HG03521 (cell line): Measurements from ENCODE around the gene IFNAR1.
"Not testable (repeated sequence)": the region's sequence is repeated elsewhere in the genome, so short reads cannot be mapped to it uniquely, and the experiment has no call there.

Experiments
- ATAC-seq: cut with Tn5 transposase; IDR thresholded peaks from one replicate; pipeline ENCODE4 v1.9.1; 2021; ENCODE audit warnings: mild to moderate bottlenecking, moderate library complexity; ENCODE audit not compliant: unreplicated experiment

Gene IFNAR1

DNA sequence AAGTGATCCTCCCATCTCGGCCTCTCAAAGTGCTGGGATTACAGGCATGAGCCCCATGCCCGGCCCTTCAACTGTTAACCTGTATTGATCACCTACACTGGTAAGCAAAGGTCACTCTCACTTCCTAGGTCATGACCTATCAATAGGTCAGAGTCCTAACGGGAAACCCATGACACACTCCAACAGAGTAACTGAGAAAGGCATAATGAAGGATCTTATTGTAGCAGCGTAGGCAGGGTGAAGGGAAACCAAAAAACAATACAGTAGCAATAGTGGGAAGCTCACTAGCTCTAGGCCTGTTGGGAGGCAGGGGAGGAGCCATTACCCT lies 19.5 kb upstream of the IFNAR1 start:
- ATAC-seq = no peak

DNA sequence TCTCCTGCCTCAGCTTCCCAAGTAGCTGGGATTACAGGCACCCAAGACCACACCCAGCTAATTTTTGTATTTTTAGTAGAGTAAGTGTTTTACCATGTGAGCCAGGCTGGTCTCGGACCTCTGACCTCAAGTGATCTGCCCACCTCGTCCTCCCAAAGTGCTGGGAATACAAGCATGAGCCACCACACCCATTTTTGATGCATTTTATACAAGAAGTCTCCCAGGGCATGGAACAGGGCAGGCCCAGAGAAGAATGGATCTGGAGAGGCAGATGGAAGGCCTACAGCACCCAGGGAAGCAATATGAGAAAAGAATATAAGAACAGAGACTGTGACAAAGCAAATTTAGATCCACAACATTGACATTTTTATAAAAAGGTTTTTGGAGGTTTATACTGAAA lies 18.8 kb upstream of the IFNAR1 start:
- ATAC-seq = no peak

DNA sequence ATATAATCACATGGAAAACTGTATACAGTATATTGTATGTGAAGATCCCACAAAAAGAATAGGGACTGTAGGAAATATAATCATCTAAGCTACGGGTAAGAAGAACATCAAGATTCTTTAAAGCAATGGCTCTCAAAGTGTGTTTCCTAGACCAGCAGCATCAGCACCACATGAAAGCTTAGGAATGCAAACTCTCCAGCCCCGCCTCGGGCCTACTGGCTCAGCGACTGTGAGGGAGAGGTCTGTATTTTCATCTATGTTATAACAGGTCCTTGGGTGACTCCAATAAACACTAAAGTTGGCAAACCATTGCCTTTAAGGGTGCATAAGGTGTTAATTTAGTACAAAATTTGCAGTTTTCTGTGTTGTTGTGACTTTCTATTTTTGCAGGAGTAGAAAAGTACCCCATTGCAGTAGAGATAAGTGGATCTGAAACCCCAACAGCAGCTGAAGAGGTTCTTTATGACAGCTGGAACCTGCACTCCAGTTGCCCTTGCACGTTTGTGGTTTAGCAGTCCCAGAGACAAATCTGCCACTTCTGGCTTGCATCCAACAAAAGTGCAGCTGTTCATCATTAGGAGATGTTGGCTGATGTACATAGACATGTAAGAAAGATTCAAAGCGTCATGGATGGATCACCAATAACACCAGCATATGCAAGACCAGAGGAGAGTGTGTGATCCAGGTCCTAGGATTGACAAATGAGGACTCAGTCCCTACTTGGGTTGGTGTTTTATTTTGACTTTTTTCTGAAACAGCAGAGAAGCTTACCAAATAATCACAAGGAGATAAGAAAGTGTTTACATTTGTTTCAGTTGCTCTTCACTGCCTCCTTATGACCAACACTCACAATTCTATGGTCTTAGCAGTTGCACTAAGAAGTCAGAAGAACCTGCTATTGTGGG lies 15.9 kb upstream of the IFNAR1 start:
- ATAC-seq = peak; percentile 88

DNA sequence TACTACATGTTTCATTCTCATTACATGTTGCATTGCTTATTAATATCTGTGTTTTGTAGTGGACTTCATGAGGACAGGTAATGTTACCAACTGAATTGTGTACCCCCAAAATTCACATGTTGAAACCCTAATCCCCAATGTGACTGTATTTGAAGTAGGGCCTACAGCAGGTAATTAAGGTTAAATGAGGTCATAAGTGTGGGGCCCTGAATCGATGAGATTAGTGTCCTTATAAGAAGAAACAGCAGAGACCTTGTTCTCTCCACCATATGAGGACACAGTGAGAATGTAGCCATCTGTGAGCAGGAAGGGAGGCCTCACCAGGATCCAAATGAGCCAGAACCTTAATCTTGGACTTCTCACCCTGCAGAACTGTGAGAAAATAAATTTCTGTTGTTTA lies 15.0 kb upstream of the IFNAR1 start:
- ATAC-seq = no peak

DNA sequence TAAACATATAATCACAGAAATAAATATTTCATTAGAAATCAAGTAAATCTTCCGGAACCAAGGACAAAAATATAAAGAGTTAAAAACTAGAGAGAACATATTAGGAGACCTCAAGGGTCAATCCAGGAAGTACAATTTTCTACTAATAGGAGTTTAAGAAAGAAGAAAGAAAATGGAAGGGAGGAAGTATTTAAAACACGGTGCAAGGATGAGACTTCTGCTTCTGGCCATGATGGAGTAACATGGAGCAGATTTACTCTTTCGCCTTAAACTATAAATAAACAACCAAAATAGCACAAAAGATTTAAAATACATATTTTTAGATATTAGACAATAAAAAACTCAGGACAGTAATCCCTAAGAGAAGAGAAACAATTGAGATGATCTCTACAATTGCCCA lies 12.6 kb upstream of the IFNAR1 start:
- ATAC-seq = no peak

DNA sequence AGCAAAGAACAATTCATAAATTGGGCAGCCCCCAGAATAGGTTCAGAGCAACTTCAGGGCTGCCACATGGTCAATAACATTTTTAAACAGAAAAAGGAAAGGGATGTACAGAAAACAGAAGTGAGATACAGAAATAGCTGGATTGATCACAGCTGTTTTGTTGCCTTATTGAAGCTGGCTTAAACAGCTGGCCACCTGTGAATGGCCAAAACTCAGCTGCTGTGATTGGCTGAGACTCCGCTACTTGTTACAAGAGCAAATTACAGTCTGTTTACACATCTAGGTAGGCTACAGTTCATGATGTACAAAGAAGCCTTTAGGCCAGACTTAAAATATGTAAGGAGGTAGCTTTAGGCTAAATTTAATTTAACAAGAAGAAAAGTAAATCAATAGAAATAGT lies 11.6 kb upstream of the IFNAR1 start:
- no peak for ATAC-seq

DNA sequence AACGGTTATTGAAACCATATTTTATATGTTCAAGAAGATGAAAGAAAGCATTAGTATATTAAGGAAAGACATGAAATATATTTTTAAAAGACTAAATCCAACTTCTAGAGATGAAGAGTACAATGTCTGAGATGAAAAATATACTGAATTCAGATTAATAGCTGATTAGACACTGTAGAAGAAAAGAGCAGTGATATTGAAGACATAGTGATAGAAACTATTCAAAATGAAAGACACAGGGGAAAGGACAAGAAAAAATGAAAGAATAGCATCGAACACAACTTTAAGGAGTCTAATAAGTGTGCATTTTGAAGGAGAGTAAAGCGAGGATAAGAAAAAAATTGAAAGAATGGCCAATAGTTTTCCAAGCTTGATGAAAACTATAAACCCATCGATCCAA lies 11.2 kb upstream of the IFNAR1 start:
- no peak for ATAC-seq

DNA sequence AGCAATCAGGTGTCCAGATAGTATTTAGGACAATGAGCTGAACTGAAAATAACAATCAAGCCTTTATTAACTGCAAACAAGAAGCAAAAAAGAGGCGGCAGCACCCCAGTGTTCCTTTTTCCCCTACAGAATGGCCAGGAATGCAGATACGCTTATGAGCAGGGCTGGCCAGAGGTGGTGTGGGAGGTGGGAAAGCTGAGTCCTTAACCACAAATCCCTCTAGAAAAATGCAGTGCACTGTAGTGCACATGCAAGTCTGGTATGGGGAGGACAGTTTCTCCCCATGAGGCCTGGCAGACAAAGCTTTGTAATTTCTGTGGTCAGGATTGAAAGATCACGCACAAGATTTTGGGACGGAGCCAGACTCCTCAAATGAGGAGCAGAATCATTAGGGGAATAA lies 10.7 kb upstream of the IFNAR1 start:
- ATAC-seq = no peak

DNA sequence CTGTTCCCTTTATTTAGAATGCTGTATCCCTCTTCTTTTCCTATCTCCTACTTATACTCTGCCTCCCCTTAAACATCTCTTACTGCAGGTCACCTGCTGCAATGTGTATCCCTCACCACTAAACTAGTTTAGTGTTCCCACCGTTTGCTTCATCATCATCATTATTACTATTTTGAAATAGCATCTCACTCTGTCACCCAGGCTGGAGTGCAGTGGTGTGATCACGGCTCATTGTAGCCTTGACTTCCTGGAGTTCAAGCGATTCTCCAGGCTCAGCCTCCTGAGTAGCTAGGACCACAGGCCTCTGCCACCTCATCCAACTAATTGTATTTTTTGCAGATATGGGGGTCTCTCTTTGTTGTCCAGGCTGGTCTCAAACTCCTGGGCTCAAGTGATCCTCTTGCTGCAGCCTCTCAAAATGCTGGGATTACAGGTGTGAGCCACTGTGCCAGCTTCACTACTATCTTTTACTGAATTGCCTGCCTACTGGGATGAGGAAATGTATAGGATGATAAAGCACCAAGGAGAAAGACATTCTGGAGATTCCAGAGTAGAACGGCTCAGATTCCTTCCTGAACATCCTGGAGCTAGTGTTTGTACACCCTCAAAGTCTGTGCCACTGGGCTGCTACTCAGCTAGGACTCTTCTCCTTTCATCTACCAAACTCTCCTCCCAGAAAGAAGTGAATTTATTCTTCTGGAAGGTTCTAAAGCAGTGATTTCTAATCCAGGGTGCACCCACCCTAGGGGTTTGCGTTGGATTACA lies 8.6 kb upstream of the IFNAR1 start:
- no peak for ATAC-seq

DNA sequence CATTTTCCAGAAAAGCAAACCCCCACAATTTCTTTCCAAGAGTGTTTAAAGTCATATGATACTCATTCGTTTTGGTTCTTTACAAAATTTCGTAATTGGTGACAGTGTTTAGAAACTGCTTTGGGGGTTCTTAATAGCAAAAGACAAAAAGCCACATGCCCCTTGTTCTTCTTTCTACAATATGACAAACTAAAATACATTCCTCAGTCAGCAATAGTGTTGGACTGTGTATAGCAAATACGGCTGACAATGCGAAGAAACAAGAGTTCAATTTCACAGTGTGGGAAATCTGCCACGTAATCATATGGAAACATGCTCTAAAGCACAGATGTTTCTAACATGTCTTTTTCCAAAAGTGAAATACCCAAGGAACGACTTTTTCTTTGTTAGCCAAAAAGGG lies 7.6 kb upstream of the IFNAR1 start:
- no peak for ATAC-seq

DNA sequence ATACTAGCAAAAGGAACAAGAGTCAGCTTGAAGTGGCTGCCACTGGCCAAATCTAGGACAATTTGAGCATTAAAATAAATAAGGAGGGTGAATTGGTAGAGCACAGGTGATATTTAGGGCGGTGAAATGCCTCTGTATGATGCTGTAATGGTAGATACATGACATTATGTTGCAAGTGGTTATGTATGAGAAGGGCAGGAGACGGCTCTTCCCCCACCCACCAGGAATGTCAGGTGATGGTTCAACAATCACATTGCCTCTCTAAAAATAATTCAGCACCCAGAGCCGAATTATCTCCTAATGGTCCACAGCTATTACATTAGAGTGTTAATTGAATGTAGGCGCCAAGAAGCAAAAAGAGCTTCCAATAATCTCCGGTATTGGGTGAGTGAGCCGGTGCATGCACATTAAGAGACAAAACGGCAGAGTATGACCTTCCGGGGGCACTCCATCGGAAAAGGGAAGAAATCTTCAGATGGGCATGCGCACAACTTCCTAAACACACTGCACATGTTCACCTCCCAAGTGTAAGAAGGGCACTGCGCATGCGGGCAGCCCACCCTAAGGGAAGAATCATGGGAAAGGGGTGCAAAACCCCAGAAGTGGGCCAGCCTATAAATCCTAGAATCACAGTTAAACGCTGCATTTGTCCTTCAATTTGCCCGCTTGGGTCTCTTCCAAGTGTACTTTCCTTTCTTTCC lies 6.8 kb upstream of the IFNAR1 start:
- ATAC-seq = no peak

DNA sequence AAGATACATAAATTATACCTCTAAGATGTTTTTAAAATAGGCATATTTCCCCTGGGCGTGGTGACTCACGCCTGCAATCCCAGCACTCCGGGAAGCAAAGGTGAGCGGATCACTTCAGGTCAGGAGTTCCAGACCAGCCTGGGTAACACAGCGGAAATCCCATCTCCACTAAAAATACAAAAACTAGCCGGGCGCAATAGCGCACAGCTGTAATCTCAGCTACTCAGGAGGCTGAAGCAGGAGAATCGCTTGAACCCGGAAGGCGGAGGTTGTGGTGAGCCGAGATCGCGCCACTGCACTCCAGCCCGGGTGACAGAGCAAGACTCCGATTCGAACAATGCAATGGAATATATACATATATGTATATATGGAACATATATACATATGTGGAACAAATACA lies 3.8 kb upstream of the IFNAR1 start:
- not testable (repeated sequence) for ATAC-seq

DNA sequence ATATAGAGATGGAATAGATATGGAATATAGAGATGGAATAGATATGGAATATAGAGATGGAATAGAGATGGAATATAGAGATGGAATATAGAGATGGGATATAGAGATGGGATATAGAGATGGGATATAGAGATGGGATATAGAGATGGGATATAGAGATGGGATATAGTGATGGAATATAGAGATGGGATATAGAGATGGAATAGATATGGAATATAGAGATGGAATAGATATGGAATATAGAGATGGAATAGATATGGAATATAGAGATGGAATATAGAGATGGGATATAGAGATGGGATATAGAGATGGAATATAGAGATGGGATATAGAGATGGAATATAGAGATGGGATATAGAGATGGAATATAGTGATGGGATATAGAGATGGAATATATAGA lies 1.2 kb upstream of the IFNAR1 start:
- ATAC-seq = not testable (repeated sequence)

DNA sequence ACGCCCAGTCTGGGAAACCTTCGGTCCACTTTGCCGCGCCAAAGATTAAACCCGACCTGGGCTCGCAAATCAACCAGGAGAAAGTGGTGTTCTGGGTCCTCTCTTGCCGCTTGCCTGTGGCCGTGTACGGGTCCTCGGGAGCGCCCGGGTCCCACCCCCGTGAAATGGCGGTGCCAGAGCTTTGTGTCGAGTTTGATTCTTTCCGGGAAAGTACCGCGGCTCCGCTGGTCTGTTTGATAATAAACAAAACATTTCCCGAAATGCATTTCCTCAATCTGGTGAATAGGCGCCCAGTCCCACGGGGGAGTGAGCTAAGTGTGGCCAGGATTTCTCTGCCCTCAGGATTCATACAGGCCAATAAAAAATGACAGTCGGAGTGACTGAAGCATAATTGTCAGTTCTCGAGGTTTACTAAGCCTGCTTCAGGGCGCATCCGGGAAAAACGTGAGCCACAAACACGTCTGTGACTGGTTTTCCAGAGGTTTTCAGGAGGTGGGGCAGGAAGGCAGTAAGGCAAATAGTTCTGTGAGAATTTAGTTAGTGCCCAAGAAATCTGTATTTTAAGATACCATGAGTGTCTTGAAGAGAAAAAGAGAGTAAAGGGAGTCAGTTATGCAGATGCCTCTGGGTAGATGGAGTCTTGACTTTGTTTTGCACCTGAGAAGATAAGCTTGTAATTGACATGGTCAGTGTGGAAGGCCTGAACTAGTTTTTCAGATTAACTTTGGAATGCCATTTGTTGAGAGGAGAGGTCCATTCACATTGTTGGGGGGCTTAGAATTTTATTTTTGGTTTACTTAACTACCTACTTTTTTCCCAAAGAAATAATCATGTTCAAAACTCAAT lies 675 bp downstream of the IFNAR1 start:
- ATAC-seq = peak; percentile 19

DNA sequence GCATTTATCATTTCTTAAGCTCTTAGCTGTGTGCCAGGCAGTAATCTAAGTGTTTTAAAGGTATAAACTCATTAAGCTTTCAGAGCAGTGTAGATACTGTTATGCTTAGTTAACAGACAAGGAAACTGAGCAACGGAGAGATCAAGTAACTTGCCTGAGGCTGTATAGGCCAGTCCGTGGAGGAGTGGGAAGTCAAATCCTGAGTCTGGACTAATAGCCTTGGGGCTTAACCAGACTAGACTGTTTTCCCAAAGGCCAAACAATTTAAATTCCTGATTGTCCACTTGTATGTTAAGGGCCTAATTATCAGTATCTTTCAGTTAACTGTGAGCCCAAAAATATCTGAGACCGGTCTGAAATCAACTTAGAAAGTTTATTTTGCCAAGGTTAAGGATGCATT lies 2.6 kb downstream of the IFNAR1 start:
- no peak for ATAC-seq

DNA sequence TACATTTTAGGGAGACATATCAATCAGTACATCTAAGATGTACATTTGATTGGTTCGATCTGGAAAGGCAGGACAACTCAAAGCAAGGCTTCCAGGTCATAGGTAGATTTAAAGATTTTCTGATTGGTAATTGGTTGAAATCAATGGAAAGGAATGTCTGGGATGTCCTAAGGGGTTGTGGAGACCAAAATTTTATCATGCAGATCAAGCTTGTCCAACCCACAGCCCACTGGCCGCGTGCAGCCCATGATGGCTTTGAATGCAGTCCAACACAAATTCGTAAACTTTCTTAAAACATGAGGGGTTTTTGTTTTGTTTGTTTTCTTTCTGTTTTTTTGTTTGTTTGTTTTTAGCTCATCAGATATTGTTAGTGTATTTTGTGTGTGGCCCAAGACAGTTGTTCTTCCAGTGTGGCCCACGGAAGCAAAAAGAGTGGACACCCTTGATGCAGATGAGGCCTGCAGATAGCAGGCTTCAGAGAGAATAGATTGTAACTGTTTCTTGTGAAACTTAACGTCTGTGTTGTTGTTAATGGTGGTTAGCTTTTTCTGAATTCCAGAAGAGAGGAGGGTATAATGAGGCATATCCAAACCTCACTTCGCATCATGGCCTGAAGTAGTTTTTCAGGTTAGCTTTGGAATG lies 3.1 kb downstream of the IFNAR1 start:
- no peak for ATAC-seq

DNA sequence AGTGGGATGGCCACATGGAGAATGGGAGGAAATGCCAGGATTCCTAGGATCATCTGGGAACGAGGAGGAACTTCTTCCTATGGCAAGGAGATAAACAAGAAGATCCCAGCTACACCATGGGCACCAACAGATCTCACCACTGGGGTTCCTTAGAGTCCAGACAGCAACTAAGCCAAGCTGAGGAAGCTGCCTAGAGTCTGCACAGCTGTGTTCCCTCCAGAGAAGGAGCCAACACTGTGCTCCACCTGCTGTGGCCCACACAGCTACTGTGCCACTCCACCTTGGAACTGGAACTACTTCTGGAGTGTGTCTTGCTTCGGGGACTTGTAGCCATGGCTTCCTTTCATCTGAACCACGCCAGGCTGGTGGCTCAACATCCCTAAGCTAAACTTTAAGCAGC lies 6.0 kb downstream of the IFNAR1 start:
- ATAC-seq = no peak

DNA sequence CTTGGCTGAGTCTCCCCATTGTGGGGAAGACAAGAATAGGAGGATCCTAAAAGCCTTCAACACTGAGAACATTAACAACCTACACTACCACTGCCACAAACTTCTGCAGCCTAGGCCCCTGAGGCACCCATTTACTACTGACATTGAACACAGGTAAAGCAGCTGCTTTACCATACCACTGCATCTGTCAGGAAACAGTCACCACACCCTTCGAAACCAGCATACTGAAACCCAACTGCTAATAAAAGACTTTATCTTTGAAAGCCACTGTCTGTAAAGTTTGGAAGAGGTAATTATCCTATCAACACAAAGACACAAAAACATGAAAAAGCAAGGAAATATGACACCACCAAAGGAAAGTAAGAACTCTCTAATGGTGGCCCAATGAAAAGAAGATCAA lies 7.4 kb downstream of the IFNAR1 start:
- peak; percentile 70 for ATAC-seq

DNA sequence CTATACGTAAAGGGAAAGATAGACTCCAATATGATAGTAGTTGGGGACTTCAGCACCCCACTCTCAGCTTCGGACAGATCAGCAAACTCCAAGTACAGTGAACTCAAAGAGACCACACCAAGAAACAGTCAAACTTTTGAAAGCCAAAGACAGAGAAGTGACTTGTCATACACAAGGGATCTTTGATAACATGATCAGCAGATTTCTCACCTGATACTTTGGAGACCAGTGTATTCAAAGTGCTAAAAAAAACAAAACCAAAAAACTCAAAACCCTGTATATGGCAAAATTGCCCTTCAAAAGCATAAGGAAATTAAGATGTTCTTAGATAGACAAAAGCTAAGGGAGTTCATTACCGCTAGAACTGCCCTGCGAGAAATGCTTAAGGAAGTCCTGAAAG lies 9.4 kb downstream of the IFNAR1 start:
- no peak for ATAC-seq

DNA sequence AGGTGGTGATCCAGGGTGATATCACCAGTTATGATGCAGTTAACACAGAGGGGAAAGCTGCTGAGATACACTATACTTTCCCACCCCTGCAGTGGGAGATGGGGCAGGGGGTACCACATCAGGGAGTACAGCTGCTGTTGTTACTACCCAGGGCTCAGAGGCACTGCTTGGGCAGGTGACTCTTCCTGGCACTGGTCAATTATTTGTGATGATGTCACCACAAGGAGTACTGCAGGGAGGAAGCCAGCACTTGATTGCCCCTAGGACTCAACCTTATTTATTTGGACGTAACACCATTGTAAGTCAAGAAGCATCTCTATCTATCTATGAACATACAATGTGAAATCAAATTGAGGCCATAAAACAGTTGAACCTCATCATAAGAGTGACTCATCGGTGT lies 10.1 kb downstream of the IFNAR1 start:
- no peak for ATAC-seq
